ENCODE measurements around the gene CKS1B.

- TF ChIP-seq CTCF (IDR thresholded peaks at IDR 0.05; ENCODE audit: low read length) (no peak), EZH2 (IDR thresholded peaks at IDR 0.05; ENCODE audit: borderline replicate concordance, low read length) (no peak)
Observed at GRCh38 chr1:154996966-154997701, 22.7 kb downstream of the CKS1B start.
